ENCODE results near the gene ZNF33B.
"Not testable (repeated sequence)": the region's sequence is repeated elsewhere in the genome, so short reads cannot be mapped to it uniquely, and the experiment has no call there.

ZNF33B gene

GRCh38 chr10:42594246-42594650, 44.1 kb downstream of the ZNF33B start:
- Histone ChIP-seq H2AFZ (ENCODE audit: low read depth, low read length) (no peak overlapping the region), H3K27me3 (ENCODE audit: insufficient read depth, low read length) (no peaks in the 10 kb centered on the region), H3K9me3 (ENCODE audit: low read length) (peaks cover 41% of the 10 kb centered on the region), H3K36me3 (ENCODE audit: insufficient read depth, low read length) (peaks cover 38% of the 10 kb centered on the region), H3K4me3 (ENCODE audit: low read length) (no peak overlapping the region), H3K4me1 (ENCODE audit: insufficient read depth, low read length) (no peaks in the 10 kb centered on the region)

- Histone ChIP-seq H3K9me3 (ENCODE audit: low read length) (peaks cover 41% of the 10 kb centered on the region), H3K27me3 (ENCODE audit: insufficient read depth, low read length) (no peaks in the 10 kb centered on the region), H3K4me1 (ENCODE audit: insufficient read depth, low read length) (no peaks in the 10 kb centered on the region), H3K4me3 (ENCODE audit: low read length) (no peak overlapping the region), H2AFZ (ENCODE audit: low read depth, low read length) (no peak overlapping the region), H3K36me3 (ENCODE audit: insufficient read depth, low read length) (peaks cover 38% of the 10 kb centered on the region)
Observed at GRCh38 chr10:42593284-42593683, 45.1 kb downstream of the ZNF33B start.

- Histone ChIP-seq H3K27me3 (ENCODE audit: insufficient read depth, low read length) (no peaks in the 10 kb centered on the region), H3K4me3 (ENCODE audit: low read length) (no peak overlapping the region), H3K9me3 (ENCODE audit: low read length) (no peaks in the 10 kb centered on the region), H3K4me1 (ENCODE audit: insufficient read depth, low read length) (no peaks in the 10 kb centered on the region), H2AFZ (ENCODE audit: low read depth, low read length) (no peak overlapping the region), H3K36me3 (ENCODE audit: insufficient read depth, low read length) (peaks cover 4% of the 10 kb centered on the region)
Observed at GRCh38 chr10:42583828-42584227, 54.5 kb downstream of the ZNF33B start.

GRCh38 chr10:42578019-42578418, 60.4 kb downstream of the ZNF33B start:
- Histone ChIP-seq H3K4me1 (ENCODE audit: insufficient read depth, low read length) (peaks cover 8% of the 10 kb centered on the region), H3K27me3 (ENCODE audit: insufficient read depth, low read length) (no peaks in the 10 kb centered on the region), H3K4me3 (ENCODE audit: low read length) (no peak overlapping the region), H3K9me3 (ENCODE audit: low read length) (no peaks in the 10 kb centered on the region), H3K36me3 (ENCODE audit: insufficient read depth, low read length) (no peaks in the 10 kb centered on the region), H2AFZ (ENCODE audit: low read depth, low read length) (no peak overlapping the region)

- no peaks in the 10 kb centered on the region for H3K27me3 ChIP-seq (ENCODE audit: insufficient read depth, low read length)
- H3K36me3 ChIP-seq (ENCODE audit: insufficient read depth, low read length), result no peaks in the 10 kb centered on the region
- H2AFZ ChIP-seq (ENCODE audit: low read depth, low read length), result no peak overlapping the region
Observed at GRCh38 chr10:42576338-42576737, 62.0 kb downstream of the ZNF33B start.

GRCh38 chr10:42574336-42574735, 64.0 kb downstream of the ZNF33B start:
- Histone ChIP-seq H3K27me3 (ENCODE audit: insufficient read depth, low read length) (no peaks in the 10 kb centered on the region), H2AFZ (ENCODE audit: low read depth, low read length) (no peak overlapping the region), H3K9me3 (ENCODE audit: low read length) (peaks cover 5% of the 10 kb centered on the region), H3K4me1 (ENCODE audit: insufficient read depth, low read length) (peaks cover 8% of the 10 kb centered on the region), H3K36me3 (ENCODE audit: insufficient read depth, low read length) (no peaks in the 10 kb centered on the region), H3K4me3 (ENCODE audit: low read length) (no peak overlapping the region)

More at GRCh38 chr10:42576338-42576737, 62.0 kb downstream of the ZNF33B start:
- no peaks in the 10 kb centered on the region for H3K9me3 ChIP-seq (ENCODE audit: low read length)
- H3K4me3 ChIP-seq (ENCODE audit: low read length), result no peak overlapping the region
- H3K4me1 ChIP-seq (ENCODE audit: insufficient read depth, low read length), result peaks cover 8% of the 10 kb centered on the region

- Histone ChIP-seq H3K4me3 (ENCODE audit: low read length) (no peak overlapping the region), H2AFZ (ENCODE audit: low read depth, low read length) (no peak overlapping the region), H3K27me3 (ENCODE audit: insufficient read depth, low read length) (no peaks in the 10 kb centered on the region), H3K4me1 (ENCODE audit: insufficient read depth, low read length) (peaks cover 1% of the 10 kb centered on the region), H3K36me3 (ENCODE audit: insufficient read depth, low read length) (no peaks in the 10 kb centered on the region), H3K9me3 (ENCODE audit: low read length) (no peaks in the 10 kb centered on the region)
Observed at GRCh38 chr10:42556931-42557330, 81.4 kb downstream of the ZNF33B start.

- not testable (repeated sequence) for H3K9me3 ChIP-seq (ENCODE audit: low read length); H3K36me3 ChIP-seq (ENCODE audit: insufficient read depth, low read length); H3K27me3 ChIP-seq (ENCODE audit: insufficient read depth, low read length); H3K4me1 ChIP-seq (ENCODE audit: insufficient read depth, low read length)
- H2AFZ ChIP-seq (ENCODE audit: low read depth, low read length), result peak overlapping the region; percentile 93
- peak overlapping the region; percentile 88 for H3K4me3 ChIP-seq (ENCODE audit: low read length)
Observed at GRCh38 chr10:42553576-42553975, 84.8 kb downstream of the ZNF33B start.

GRCh38 chr10:42553064-42553407, 85.3 kb downstream of the ZNF33B start:
- H3K4me1 ChIP-seq (ENCODE audit: insufficient read depth, low read length), result peaks cover 9% of the 10 kb centered on the region

GRCh38 chr10:42552188-42553063, 85.9 kb downstream of the ZNF33B start:
- Histone ChIP-seq H3K4me1 (ENCODE audit: insufficient read depth, low read length) (peaks cover 9% of the 10 kb centered on the region), H3K9me3 (ENCODE audit: low read length) (no peaks in the 10 kb centered on the region), H2AFZ (ENCODE audit: low read depth, low read length) (peak overlapping the region; percentile 93), H3K36me3 (ENCODE audit: insufficient read depth, low read length) (no peaks in the 10 kb centered on the region), H3K4me3 (ENCODE audit: low read length) (peak overlapping the region; percentile 88), H3K27me3 (ENCODE audit: insufficient read depth, low read length) (no peaks in the 10 kb centered on the region)

More at GRCh38 chr10:42553064-42553407, 85.3 kb downstream of the ZNF33B start:
- peak overlapping the region; percentile 88 for H3K4me3 ChIP-seq (ENCODE audit: low read length)
- H3K27me3 ChIP-seq (ENCODE audit: insufficient read depth, low read length), result no peaks in the 10 kb centered on the region
- no peaks in the 10 kb centered on the region for H3K9me3 ChIP-seq (ENCODE audit: low read length)
- peak overlapping the region; percentile 93 for H2AFZ ChIP-seq (ENCODE audit: low read depth, low read length)
- no peaks in the 10 kb centered on the region for H3K36me3 ChIP-seq (ENCODE audit: insufficient read depth, low read length)

- Histone ChIP-seq H2AFZ (ENCODE audit: low read depth, low read length) (peak overlapping the region; percentile 93), H3K4me3 (ENCODE audit: low read length) (peak overlapping the region; percentile 88), H3K27me3 (ENCODE audit: insufficient read depth, low read length) (no peaks in the 10 kb centered on the region), H3K9me3 (ENCODE audit: low read length) (no peaks in the 10 kb centered on the region), H3K4me1 (ENCODE audit: insufficient read depth, low read length) (peaks cover 9% of the 10 kb centered on the region), H3K36me3 (ENCODE audit: insufficient read depth, low read length) (no peaks in the 10 kb centered on the region)
Observed at GRCh38 chr10:42551582-42552187, 86.7 kb downstream of the ZNF33B start.

- peaks cover 1% of the 10 kb centered on the region for H3K9me3 ChIP-seq (ENCODE audit: low read length)
- no peaks in the 10 kb centered on the region for H3K27me3 ChIP-seq (ENCODE audit: insufficient read depth, low read length)
- H2AFZ ChIP-seq (ENCODE audit: low read depth, low read length), result no peak overlapping the region
- H3K4me3 ChIP-seq (ENCODE audit: low read length), result no peak overlapping the region
- peaks cover 9% of the 10 kb centered on the region for H3K4me1 ChIP-seq (ENCODE audit: insufficient read depth, low read length)
- no peaks in the 10 kb centered on the region for H3K36me3 ChIP-seq (ENCODE audit: insufficient read depth, low read length)
Observed at GRCh38 chr10:42549851-42550250, 88.5 kb downstream of the ZNF33B start.

GRCh38 chr10:42548254-42548653, 90.1 kb downstream of the ZNF33B start:
- Histone ChIP-seq H2AFZ (ENCODE audit: low read depth, low read length) (no peak overlapping the region), H3K4me1 (ENCODE audit: insufficient read depth, low read length) (peaks cover 9% of the 10 kb centered on the region), H3K9me3 (ENCODE audit: low read length) (peaks cover 2% of the 10 kb centered on the region), H3K36me3 (ENCODE audit: insufficient read depth, low read length) (no peaks in the 10 kb centered on the region), H3K4me3 (ENCODE audit: low read length) (no peak overlapping the region), H3K27me3 (ENCODE audit: insufficient read depth, low read length) (no peaks in the 10 kb centered on the region)

Data from neuron (in vitro differentiated cells).